ENCODE results near the gene SLC27A3.

The SLC27A3 gene

GRCh38 chr1:153801786-153802697 lies 26.8 kb downstream of the SLC27A3 start:
- DNase-seq (ENCODE audit: low read depth) = no peak
- no peak for TF ChIP-seq CTCF (conservative IDR thresholded peaks at IDR 0.05; ENCODE audit: low read length)
- H3K4me3 ChIP-seq (ENCODE audit: low read length) = no peak overlapping the region

- H3K4me3 ChIP-seq (ENCODE audit: low read length) = no peak overlapping the region
- DNase-seq (ENCODE audit: low read depth) = no peak
- no peak for TF ChIP-seq CTCF (conservative IDR thresholded peaks at IDR 0.05; ENCODE audit: low read length)
Measured at GRCh38 chr1:153803470-153804056, 28.4 kb downstream of the SLC27A3 start.

GRCh38 chr1:153804112-153804511 lies 28.9 kb downstream of the SLC27A3 start:
- DNase-seq (ENCODE audit: low read depth) = no peak
- H3K4me3 ChIP-seq (ENCODE audit: low read length) = no peak overlapping the region
- TF ChIP-seq CTCF (conservative IDR thresholded peaks at IDR 0.05; ENCODE audit: low read length) = no peak

GRCh38 chr1:153805042-153805745 lies 30.0 kb downstream of the SLC27A3 start:
- TF ChIP-seq CTCF (conservative IDR thresholded peaks at IDR 0.05; ENCODE audit: low read length) = no peak
- peak; percentile 84 for DNase-seq (ENCODE audit: low read depth)
- no peak overlapping the region for H3K4me3 ChIP-seq (ENCODE audit: low read length)

- no peak for TF ChIP-seq CTCF (conservative IDR thresholded peaks at IDR 0.05; ENCODE audit: low read length)
- DNase-seq (ENCODE audit: low read depth) = no peak
- no peak overlapping the region for H3K4me3 ChIP-seq (ENCODE audit: low read length)
Measured at GRCh38 chr1:153805886-153806719, 30.9 kb downstream of the SLC27A3 start.

GRCh38 chr1:153816283-153816889 lies 41.2 kb downstream of the SLC27A3 start:
- no peak for TF ChIP-seq CTCF (conservative IDR thresholded peaks at IDR 0.05; ENCODE audit: low read length)
- peak; percentile 26 for DNase-seq (ENCODE audit: low read depth)

More at GRCh38 chr1:153816283-153816889, 41.2 kb downstream of the SLC27A3 start:
- H3K4me3 ChIP-seq (ENCODE audit: low read length) = no peak overlapping the region

Data from AG10803 (cell line).